GM10248 (cell line): ENCODE data around the gene AGTRAP.

Experiments used
- CTCF ChIA-PET: fragments of 300-600 bp; sonication (Branson Sonifier 250); formaldehyde crosslinking; extraction: SDS; loops from one replicate; lab custom pipeline; 2021; ENCODE audit warnings: antibody characterized with exemption; lab: Yijun Ruan, JAX
- POLR2A ChIA-PET: fragments of 350-650 bp; sonication (Branson Sonifier 250); formaldehyde crosslinking; extraction: SDS; loops from one replicate; lab custom pipeline; 2020; ENCODE audit warnings: antibody characterized with exemption; lab: Yijun Ruan, JAX
- DNase-seq: peaks from one replicate; pipeline ENCODE4 v3.0.0; 2012; ENCODE audit errors: extremely low spot score
- CTCF ChIP-seq: IDR thresholded peaks from 2 replicates; pipeline ENCODE4 v1.5.1; 2012; ENCODE audit warnings: mild to moderate bottlenecking, low read depth; ENCODE audit errors: extremely low read depth, missing control alignments, control extremely low read depth

The AGTRAP gene

GRCh38 chr1:11725616-11726015, 10.3 kb upstream of the AGTRAP start:
- TF ChIP-seq CTCF, result no peak
- POLR2A ChIA-PET, result interaction anchor here (1.1 kb wide), 1 partner anchor 10 kb away, joined by 3 read pairs; the partner anchor contains the start of gene AGTRAP
- CTCF ChIA-PET, result interaction anchor here (0.8 to 1.4 kb wide), 4 partner anchors 16 to 80 kb away, joined by 3 read pairs; no protein-coding TSS in a partner anchor
- no peak for DNase-seq

DNA sequence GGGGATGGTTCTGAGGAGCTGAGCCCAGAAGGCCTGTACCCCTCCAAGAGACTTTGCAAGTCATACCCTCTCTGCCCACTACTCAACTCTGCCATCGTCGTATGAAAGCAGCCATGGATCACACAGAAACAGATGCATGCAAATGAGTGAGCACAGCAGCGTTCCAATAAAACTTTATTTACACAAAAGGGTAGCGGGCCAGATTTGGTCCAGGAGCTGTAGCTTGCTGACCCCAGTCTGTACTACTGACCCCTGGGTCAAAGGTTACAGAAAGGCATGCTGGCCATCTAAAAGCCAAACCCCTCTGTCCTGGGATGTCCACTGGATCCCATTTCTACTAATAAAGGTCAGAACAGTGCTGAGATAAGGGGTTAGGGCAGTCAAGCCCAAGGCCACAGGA, 8.8 kb upstream of the AGTRAP start:
- POLR2A ChIA-PET, result interaction anchor here (0.7 kb wide), 1 partner anchor 224 kb away, joined by 3 read pairs; no protein-coding TSS in a partner anchor

GRCh38 chr1:11728126-11728806, 7.7 kb upstream of the AGTRAP start:
- POLR2A ChIA-PET, result no interaction called here
- TF ChIP-seq CTCF, result no peak
- CTCF ChIA-PET, result interaction anchor here (1.2 kb wide), 1 partner anchor 56 kb away, joined by 3 read pairs; no protein-coding TSS in a partner anchor
- no peak for DNase-seq

More for the DNA sequence above, 8.8 kb upstream of the AGTRAP start:
- DNase-seq, result no peak
- TF ChIP-seq CTCF, result no peak
- CTCF ChIA-PET, result interaction anchor here (1.0 to 1.7 kb wide), 3 partner anchors 17 to 77 kb away, joined by 3 to 5 read pairs (median 4); partner anchors contain the start of gene FBXO6

DNA sequence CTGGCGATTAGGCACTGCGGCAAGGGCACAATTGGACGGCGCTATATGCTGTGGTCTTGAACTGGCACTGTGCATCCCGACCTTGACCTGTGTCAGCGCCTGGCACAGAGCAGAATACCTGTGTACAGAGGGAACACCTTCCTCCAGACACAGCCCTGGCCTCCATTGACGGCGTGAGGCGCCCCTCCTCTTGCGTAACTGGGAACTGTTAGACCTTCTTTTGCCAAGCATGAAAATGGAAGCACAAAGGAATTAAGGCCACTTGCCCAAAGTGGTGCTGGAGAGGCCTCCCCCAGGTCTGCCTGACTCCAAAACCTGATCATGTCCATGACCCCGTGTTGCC, 6.8 kb upstream of the AGTRAP start:
- no peak for DNase-seq
- no peak for TF ChIP-seq CTCF
- ChIA-PET CTCF (interaction anchor here (1.2 kb wide), 1 partner anchor 55 kb away, joined by 3 read pairs; no protein-coding TSS in a partner anchor), POLR2A (no interaction called here)

DNA sequence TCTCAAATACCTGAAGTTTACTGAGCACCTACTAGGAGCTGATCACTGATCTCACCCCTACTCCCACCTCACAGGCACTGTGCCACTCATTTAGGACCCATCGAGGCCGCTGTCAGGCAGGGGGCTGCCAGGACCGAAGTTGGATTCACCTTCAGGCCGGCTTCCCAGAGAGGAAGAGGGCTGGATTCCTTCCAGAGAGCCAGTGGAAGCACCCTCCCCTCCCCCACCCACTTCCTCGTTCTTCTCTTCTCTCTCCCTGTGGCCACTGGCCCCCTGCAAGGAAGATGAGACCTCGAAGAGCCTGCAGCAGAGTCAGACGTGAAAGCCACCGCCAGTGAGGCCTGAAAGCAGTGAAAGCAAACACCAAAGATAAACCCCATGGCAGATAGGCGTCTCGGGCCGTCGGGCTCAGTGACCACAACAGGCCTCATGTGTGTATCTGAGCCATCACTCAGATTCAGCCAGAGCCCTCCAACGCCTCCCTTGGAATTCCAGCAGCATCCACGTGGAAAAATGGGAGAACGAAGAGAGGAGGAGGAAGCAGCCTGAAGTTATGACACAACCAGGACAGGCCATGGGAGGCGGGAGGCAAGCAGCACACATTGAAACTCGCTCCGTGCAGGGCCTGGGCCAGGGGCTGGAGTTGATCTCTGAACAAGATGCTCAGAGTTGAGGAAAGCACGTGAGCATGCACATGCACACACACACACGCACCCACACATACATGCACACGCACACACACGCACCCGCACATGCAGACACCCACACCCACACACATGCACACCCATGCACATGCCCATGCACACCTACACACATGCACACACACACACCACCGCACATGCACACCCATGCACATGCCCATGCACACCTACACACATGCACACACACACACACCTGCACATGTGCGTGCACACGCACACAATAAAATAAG, 6.2 kb upstream of the AGTRAP start:
- POLR2A ChIA-PET, result no interaction called here
- no peak for DNase-seq
- TF ChIP-seq CTCF, result no peak
- CTCF ChIA-PET, result interaction anchor here (1.2 to 2.4 kb wide), 2 partner anchors 10 to 55 kb away, joined by 3 to 14 read pairs; no protein-coding TSS in a partner anchor

- no peak for TF ChIP-seq CTCF
- POLR2A ChIA-PET, result no interaction called here
- CTCF ChIA-PET, result interaction anchor here (2.4 kb wide), 1 partner anchor 11 kb away, joined by 14 read pairs; no protein-coding TSS in a partner anchor
- DNase-seq, result peak; percentile 53
Observed at GRCh38 chr1:11730429-11730891, 5.5 kb upstream of the AGTRAP start.
